ENCODE data around the gene PEX3. TPM values are rescaled to one million over a fixed set of nuclear protein-coding genes. Genes with fewer than 3 reads are reported as not detected.
"Not testable (repeated sequence)": the region's sequence is repeated elsewhere in the genome, so short reads cannot be mapped to it uniquely, and the experiment has no call there.

The PEX3 gene
- total RNA-seq, 8 experiments from 2014 or later: 11.0 to 33.5 (median 20.7) TPM

GRCh38 chr6:143501851-143502250, 51.2 kb downstream of the PEX3 start:
- no peak for ATAC-seq (replicated peaks in 6 of 8)
- no peak overlapping the region for H3K27ac ChIP-seq
- in situ Hi-C loops (cut with MboI; ENCODE audit: low pct_unique_long_range_greater_than_20kb in 2 of 9, low sequenced_read_pairs in 9 of 9, unreplicated experiment in 9 of 9): no loop called here
- WGBS, 10 experiments: 75 to 100% (median 86%) methylated on average over 1 to 2 of the region's 2 CpGs; no CpG with 5 or more reads in 2 of the 10 experiments
- H3K4me1 ChIP-seq (replicated peaks in 1 of 2): no peaks in the 10 kb centered on the region
- H3K4me3 ChIP-seq: no peak overlapping the region

DNA sequence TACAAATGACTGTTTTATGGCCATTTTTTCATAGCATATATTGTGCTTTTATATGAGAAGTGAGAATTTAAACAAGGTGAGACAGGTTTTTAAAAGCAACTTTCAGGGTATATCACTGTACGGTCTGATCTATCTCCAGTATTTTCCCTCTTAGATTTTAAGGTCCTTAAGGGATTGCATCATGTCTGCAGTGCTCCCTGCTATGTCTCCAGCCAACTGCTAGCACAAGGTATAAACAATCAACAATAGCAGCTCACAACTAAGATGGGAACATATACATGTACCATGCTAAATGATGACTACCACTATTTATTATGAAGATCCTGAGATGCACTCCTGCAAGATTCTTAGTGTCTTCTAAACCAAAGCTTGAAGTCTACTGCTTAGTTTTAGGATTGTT, 53.8 kb downstream of the PEX3 start:
- no peak overlapping the region for H3K27ac ChIP-seq
- 100% methylated on average over 1 of the region's 1 CpG; no CpG with 5 or more reads in 3 of the 10 experiments for WGBS, 10 experiments
- in situ Hi-C loops (cut with MboI; ENCODE audit: low pct_unique_long_range_greater_than_20kb in 2 of 9, low sequenced_read_pairs in 9 of 9, unreplicated experiment in 9 of 9): no loop called here
- H3K4me3 ChIP-seq: no peak overlapping the region
- H3K4me1 ChIP-seq (replicated peaks in 1 of 2): no peaks in the 10 kb centered on the region
- ATAC-seq (replicated peaks in 6 of 8): no peak

DNA sequence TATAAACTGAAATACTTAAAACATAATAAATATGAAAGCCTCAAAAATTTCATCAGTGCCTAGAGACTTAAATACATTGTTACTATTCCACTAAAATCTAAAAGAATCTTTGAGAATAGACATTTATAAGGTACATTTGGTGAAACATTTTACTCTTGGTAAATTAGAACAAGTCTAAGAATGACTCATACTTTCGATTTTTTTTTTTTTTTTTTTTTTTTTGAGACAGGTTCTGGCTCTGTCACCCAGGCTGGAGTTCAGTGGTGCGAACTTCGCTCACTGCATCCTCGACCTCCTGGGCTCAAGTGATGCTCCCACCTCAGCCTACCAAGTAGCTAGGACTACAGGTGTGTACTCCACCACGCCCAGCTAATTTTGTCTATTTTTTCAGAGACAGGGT, 54.5 kb downstream of the PEX3 start:
- Histone ChIP-seq H3K4me3 (no peak overlapping the region), H3K27ac (no peak overlapping the region), H3K4me1 (replicated peaks in 1 of 2) (peaks cover 0 to 7% of the 10 kb centered on the region in 2 donors)
- ATAC-seq (replicated peaks in 6 of 8): no peak
- 33 to 100% (median 90%) methylated on average over 1 to 5 of the region's 5 CpGs; no CpG with 5 or more reads in 1 of the 10 experiments for WGBS, 10 experiments
- in situ Hi-C loops (cut with MboI; ENCODE audit: low pct_unique_long_range_greater_than_20kb in 2 of 9, low sequenced_read_pairs in 9 of 9, unreplicated experiment in 9 of 9): no loop called here

DNA sequence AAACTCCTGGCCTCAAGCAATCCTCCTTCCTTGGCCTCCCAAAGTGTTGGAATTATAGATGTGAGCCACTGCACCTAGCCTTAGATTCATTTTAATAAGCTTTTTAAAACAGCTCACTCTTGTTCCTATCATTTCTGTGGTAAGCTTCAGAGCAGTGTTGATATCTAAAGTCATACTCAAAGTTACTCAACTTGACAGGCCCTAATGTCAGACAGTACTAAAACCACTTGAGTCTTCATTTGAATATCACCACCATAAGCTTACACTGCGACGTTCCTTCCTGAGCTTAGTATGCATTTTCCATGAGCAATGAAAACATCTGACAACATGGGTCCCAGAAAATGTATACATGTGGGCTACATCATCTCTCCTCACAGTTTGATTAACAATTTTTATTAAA, 54.9 kb downstream of the PEX3 start:
- Histone ChIP-seq H3K27ac (no peak overlapping the region), H3K4me1 (replicated peaks in 1 of 2) (peaks cover 3 to 11% of the 10 kb centered on the region in 2 donors), H3K4me3 (no peak overlapping the region)
- in situ Hi-C loops (cut with MboI; ENCODE audit: low pct_unique_long_range_greater_than_20kb in 2 of 9, low sequenced_read_pairs in 9 of 9, unreplicated experiment in 9 of 9): no loop called here
- no peak for ATAC-seq (replicated peaks in 6 of 8)
- 60 to 100% (median 92%) methylated on average over 1 to 2 of the region's 2 CpGs; no CpG with 5 or more reads in 3 of the 10 experiments for WGBS, 10 experiments

GRCh38 chr6:143506199-143506598, 55.6 kb downstream of the PEX3 start:
- no peak overlapping the region for H3K4me3 ChIP-seq
- H3K27ac ChIP-seq: no peak overlapping the region
- WGBS, 10 experiments: 80 to 100% (median 94%) methylated on average over 2 to 6 of the region's 6 CpGs; no CpG with 5 or more reads in 1 of the 10 experiments
- peaks cover 3 to 13% of the 10 kb centered on the region in 2 donors for H3K4me1 ChIP-seq (replicated peaks in 1 of 2)
- ATAC-seq (replicated peaks in 6 of 8): no peak
- in situ Hi-C loops (cut with MboI; ENCODE audit: low pct_unique_long_range_greater_than_20kb in 2 of 9, low sequenced_read_pairs in 9 of 9, unreplicated experiment in 9 of 9): no loop called here

GRCh38 chr6:143506620-143507019, 56.0 kb downstream of the PEX3 start:
- Histone ChIP-seq H3K4me1 (replicated peaks in 1 of 2) (peaks cover 3 to 13% of the 10 kb centered on the region in 2 donors), H3K27ac (no peak overlapping the region), H3K4me3 (no peak overlapping the region)
- no peak for ATAC-seq (replicated peaks in 6 of 8)
- WGBS, 10 experiments: 82 to 100% (median 97%) methylated on average over 1 to 2 of the region's 2 CpGs; no CpG with 5 or more reads in 2 of the 10 experiments
- in situ Hi-C loops (cut with MboI; ENCODE audit: low pct_unique_long_range_greater_than_20kb in 2 of 9, low sequenced_read_pairs in 9 of 9, unreplicated experiment in 9 of 9): no loop called here

DNA sequence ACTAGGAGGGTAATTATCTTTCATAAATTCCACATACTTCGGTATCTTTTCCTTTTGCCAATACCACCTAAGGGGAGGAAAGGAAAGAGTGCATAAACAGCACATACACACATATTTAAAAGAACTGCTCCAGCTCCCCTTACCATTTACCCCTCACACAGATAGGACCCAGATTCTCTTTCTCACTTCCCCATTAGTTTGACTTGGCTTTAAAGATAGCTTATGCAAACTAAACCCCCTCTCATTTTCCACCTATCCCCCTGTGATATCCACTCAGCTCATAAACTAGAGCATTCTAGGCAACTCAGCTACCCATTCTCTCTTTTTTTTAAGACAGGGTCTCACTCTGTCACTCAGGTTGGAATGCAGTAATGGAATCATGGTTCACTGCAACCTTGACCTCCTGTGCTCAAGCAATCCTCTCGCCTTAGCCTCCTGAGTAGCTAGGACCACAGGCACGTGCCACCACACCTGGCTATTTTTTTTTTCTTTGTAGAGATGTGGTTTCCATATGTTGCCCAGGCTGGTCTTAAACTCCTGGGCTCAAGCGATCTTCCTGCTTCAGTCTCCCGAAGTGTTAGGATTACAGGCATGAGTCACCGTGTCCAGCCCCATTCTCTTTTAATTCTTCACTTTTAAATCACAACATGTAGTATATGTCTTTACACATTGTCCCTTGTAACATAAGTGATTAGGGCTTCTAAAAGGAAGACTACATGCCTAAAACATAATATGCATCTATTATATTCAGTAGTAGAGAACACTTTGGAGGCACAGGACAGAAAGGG, 56.9 kb downstream of the PEX3 start:
- Histone ChIP-seq H3K4me3 (no peak overlapping the region), H3K27ac (no peak overlapping the region), H3K4me1 (replicated peaks in 1 of 2) (peaks cover 8 to 17% of the 10 kb centered on the region in 2 donors)
- WGBS, 10 experiments: 72 to 100% (median 94%) methylated on average over 1 to 5 of the region's 6 CpGs; no CpG with 5 or more reads in 2 of the 10 experiments
- no peak for ATAC-seq (replicated peaks in 6 of 8)
- in situ Hi-C loops (cut with MboI; ENCODE audit: low pct_unique_long_range_greater_than_20kb in 2 of 9, low sequenced_read_pairs in 9 of 9, unreplicated experiment in 9 of 9): no loop called here

- in situ Hi-C loops (cut with MboI; ENCODE audit: low pct_unique_long_range_greater_than_20kb in 2 of 9, low sequenced_read_pairs in 9 of 9, unreplicated experiment in 9 of 9); H3K27ac ChIP-seq; ATAC-seq (replicated peaks in 6 of 8): not testable (repeated sequence)
- WGBS, 10 experiments: 20 to 100% (median 91%) methylated on average over 1 to 11 of the region's 13 CpGs; no CpG with 5 or more reads in 1 of the 10 experiments
- Histone ChIP-seq H3K4me1 (replicated peaks in 1 of 2) (peaks cover 8 to 17% of the 10 kb centered on the region in 2 donors), H3K4me3 (peak overlapping the region in 4 of 5 donors; percentile 42 to 58 (median 50))
Measured at GRCh38 chr6:143510326-143510725, 59.7 kb downstream of the PEX3 start.

DNA sequence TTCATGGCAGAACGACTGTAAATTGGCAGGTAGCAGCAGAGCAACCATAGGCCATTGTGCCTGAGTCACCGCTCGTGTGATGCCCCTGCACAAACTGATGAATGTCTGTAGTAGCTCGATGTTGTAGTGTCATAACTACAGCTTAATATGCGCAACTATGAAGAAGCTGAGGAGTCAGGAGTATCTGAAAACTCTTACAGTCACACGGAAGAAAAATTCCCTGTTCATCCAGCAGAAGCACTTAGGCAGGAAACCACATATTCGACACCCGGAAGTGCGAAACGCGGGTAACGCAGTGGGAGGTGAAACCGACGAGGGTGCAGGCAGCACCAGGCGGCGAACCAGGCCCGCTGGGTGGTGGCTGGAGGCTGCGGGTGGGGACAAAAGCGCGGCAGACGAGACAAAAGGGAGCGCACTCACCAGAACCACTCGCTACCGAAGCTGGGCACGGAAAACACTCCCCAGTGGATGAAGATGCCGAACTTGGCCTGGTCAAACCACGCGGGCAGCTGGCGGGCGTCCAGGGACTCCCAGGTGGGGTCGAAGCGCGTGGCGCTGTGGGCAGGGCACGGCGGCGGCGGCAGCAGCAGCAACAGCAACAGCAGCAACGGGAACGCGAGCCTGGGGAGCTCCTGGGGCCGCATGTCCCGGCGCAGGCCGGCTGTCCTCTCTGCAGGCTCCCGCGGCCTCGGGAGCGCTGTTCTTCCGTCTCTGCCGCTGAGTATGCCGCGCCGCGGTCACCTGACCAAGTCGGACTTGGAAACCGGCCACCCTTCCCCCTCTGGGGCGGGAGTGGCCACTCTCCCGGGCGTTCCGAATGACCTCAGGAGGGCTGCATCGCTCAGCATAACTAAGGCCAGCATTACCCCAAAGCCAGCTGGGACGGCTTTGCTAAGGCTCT, 60.6 kb downstream of the PEX3 start, which contains the start of gene FUCA2:
FUCA2 (minus strand) TSS at position 730 of the 901 bp plus-strand sequence; CDS start at position 644, 86 bp downstream.
- Histone ChIP-seq H3K4me3 (peak within 1 kb of the TSS; percentile 42 to 58 (median 50)), H3K27ac (peak within 1 kb of the TSS; percentile 72 to 87), H3K4me1 (replicated peaks in 1 of 2) (peaks cover 11 to 17% of the 10 kb centered on the region in 2 donors)
- peak; percentile 85 to 97 (median 95) for ATAC-seq (replicated peaks in 6 of 8)
- WGBS, 10 experiments: 0 to 70% (median 10%) methylated on average over 1 to 32 of the region's 63 CpGs
- in situ Hi-C loops (cut with MboI; ENCODE audit: low pct_unique_long_range_greater_than_20kb in 2 of 9, low sequenced_read_pairs in 9 of 9, unreplicated experiment in 9 of 9): no loop called here

DNA sequence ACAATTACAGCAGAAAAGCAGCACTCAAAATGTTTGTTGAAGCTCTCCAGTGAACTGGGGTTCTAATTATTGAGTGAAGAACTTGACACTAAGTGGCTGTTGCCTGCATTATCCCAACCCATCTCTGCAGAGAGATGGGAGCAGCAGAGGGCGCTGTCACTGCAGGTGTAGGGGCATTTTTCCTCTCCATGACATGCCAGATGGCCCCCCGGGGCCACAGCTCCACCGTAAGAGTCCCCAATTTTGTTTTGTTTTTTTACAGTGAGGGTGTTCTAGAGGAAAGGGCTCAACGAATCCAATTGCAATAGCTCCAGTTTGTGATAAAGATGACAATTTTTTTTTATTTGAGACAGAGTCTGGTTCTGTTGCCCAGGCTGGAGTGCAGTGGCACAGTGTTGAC, 62.8 kb downstream of the PEX3 start:
- ATAC-seq (replicated peaks in 6 of 8): no peak
- in situ Hi-C loops (cut with MboI; ENCODE audit: low pct_unique_long_range_greater_than_20kb in 2 of 9, low sequenced_read_pairs in 9 of 9, unreplicated experiment in 9 of 9): no loop called here
- 40 to 85% (median 49%) methylated on average over 2 to 4 of the region's 4 CpGs; no CpG with 5 or more reads in 4 of the 10 experiments for WGBS, 10 experiments

DNA sequence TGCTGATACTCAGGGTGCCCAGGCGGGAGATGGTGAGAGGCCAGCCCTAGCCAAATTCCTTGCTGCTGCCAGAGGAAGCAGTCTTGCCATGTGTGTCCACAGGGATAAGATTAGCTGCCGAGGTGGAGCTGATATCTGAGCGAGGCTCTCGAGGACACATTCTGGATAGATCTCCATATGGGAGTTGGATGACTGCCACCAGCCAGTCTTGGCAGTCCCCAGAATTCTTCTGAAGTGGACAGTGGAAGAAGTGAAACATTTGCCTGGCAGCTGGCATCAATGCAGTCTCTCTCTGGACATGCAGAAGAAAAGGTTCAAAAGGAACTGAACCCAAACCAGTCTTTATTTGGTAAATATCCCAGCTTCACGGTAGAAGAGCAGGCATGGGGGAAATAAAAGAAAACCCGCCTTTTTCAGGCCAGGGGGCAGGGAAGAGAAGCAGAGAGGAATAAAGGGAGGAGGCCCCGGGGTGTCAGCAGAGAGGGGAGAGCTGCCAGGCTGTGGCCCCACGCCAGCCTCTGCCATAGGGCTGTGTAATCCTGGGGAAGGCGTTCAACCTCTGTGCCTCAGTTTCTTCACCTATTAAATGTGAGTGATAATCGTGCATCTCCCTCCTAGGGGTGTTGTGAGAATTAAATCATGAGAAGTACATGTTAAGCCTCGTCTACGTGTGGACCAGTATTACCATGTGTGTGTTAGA, 64.6 kb downstream of the PEX3 start:
- H3K4me1 ChIP-seq (replicated peaks in 1 of 2): peaks cover 9 to 13% of the 10 kb centered on the region in 2 donors
- in situ Hi-C loops (cut with MboI; ENCODE audit: low pct_unique_long_range_greater_than_20kb in 2 of 9, low sequenced_read_pairs in 9 of 9, unreplicated experiment in 9 of 9): no loop called here
- no peak overlapping the region for H3K27ac ChIP-seq
- 4 to 100% (median 63%) methylated on average over 2 to 6 of the region's 12 CpGs; no CpG with 5 or more reads in 2 of the 10 experiments for WGBS, 10 experiments
- ATAC-seq (replicated peaks in 6 of 8): peak in 2 of 8 experiments; percentile 7
- H3K4me3 ChIP-seq: no peak overlapping the region

More for the DNA sequence above, 62.8 kb downstream of the PEX3 start:
- Histone ChIP-seq H3K4me3 (no peak overlapping the region), H3K27ac (no peak overlapping the region), H3K4me1 (replicated peaks in 1 of 2) (peaks cover 14 to 17% of the 10 kb centered on the region in 2 donors)

DNA sequence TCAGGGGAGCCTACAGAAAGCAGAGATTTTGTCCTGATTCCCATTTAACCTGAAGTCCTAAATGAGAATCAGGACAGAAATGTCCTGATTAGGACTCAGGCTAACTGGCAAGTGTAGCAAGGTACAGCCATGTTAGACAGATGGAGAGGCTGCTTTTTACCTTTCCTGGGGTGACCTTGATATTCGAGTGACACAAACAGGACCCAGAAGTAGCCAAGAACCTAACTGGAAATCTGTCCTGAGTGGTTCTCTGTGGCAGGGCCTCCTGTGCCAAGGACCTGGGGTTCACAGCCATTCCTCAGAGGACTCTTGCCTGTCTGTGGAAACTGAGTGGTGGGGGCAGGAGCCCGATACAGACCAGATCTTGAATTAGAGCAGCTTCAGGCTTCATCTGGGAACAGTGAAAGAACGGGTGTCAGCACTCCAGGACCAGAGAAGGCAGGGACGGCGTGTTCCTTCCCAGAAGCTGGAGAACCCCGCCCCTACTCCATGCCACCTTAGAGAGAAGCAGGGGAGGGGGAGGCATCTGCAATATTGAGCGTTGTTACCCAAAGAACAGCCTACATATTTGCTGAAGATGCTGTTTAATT, 65.3 kb downstream of the PEX3 start:
- no peak for ATAC-seq (replicated peaks in 6 of 8)
- H3K4me1 ChIP-seq (replicated peaks in 1 of 2): peaks cover 4 to 11% of the 10 kb centered on the region in 2 donors
- no peak overlapping the region for H3K4me3 ChIP-seq
- H3K27ac ChIP-seq: no peak overlapping the region
- in situ Hi-C loops (cut with MboI; ENCODE audit: low pct_unique_long_range_greater_than_20kb in 2 of 9, low sequenced_read_pairs in 9 of 9, unreplicated experiment in 9 of 9): no loop called here
- WGBS, 10 experiments: 29 to 100% (median 91%) methylated on average over 1 to 5 of the region's 7 CpGs; no CpG with 5 or more reads in 1 of the 10 experiments
